GM23338 (cell line): ENCODE measurements around the gene BTNL9. TPM values are rescaled to one million over a fixed set of nuclear protein-coding genes. Genes with fewer than 3 reads are reported as not detected.

Experiments
- ATAC-seq: fragments of 200-7000 bp; cut with Tn5 transposase; 3 replicates; pipeline ENCODE4 v1.9.1; 2020
- DNase-seq: peaks from one replicate; pipeline ENCODE4 v3.0.0-alpha.2; 2015; ENCODE audit warnings: low spot score
- H2AFZ ChIP-seq: fragments of 200-600 bp; sonication (generic); 2 replicates; pipeline ENCODE4 v1.8.0; 2016; ENCODE audit warnings: antibody characterized with exemption, mild to moderate bottlenecking, moderate library complexity
- H3F3A ChIP-seq: fragments of 200-600 bp; sonication (generic); replicated peaks from 2 replicates; pipeline ENCODE4 v1.8.0; 2017; ENCODE audit warnings: antibody characterized with exemption, mixed run types, low read depth
- H3K27ac ChIP-seq: fragments of 200-600 bp; sonication (generic); 2 replicates; pipeline ENCODE4 v1.6.1; 2016; ENCODE audit warnings: low read depth
- H3K27me3 ChIP-seq: fragments of 200-600 bp; sonication (generic); 2 replicates; pipeline ENCODE4 v1.8.0; 2016; ENCODE audit warnings: mild to moderate bottlenecking, mixed run types, moderate library complexity; ENCODE audit not compliant: insufficient read depth
- H3K36me3 ChIP-seq: fragments of 200-600 bp; sonication (generic); 2 replicates; pipeline ENCODE4 v1.8.0; 2016; ENCODE audit warnings: mild to moderate bottlenecking; ENCODE audit not compliant: insufficient read depth
- H3K4me1 ChIP-seq: fragments of 200-600 bp; sonication (generic); 2 replicates; pipeline ENCODE4 v1.8.0; 2016; ENCODE audit warnings: mild to moderate bottlenecking, moderate library complexity; ENCODE audit not compliant: insufficient read depth
- H3K4me2 ChIP-seq: fragments of 200-600 bp; sonication (generic); 2 replicates; pipeline ENCODE4 v1.7.1; 2017; ENCODE audit warnings: mixed run types
- H3K4me3 ChIP-seq: fragments of 200-600 bp; sonication (generic); 2 replicates; pipeline ENCODE4 v1.6.1; 2016; ENCODE audit warnings: mixed run types
- H3K79me2 ChIP-seq: fragments of 200-600 bp; sonication (generic); replicated peaks from 2 replicates; pipeline ENCODE4 v1.8.0; 2017; ENCODE audit warnings: mild to moderate bottlenecking; ENCODE audit not compliant: insufficient read depth
- H3K9me2 ChIP-seq: fragments of 200-600 bp; sonication (generic); 2 replicates; pipeline ENCODE4 v1.8.0; 2017; ENCODE audit not compliant: insufficient read depth
- H4K20me1 ChIP-seq: fragments of 200-600 bp; sonication (generic); replicated peaks from 2 replicates; pipeline ENCODE4 v1.8.0; 2017; ENCODE audit warnings: mild to moderate bottlenecking; ENCODE audit not compliant: insufficient read depth
- H3K27ac Mint-ChIP-seq: 2 replicates; pipeline ENCODE4 v1.8.0; 2020; ENCODE audit warnings: inconsistent platforms, mild to moderate bottlenecking, moderate library complexity, mixed read lengths
- H3K27me3 Mint-ChIP-seq: 3 replicates; pipeline ENCODE4 v1.8.0; 2022; ENCODE audit warnings: low read depth, mild to moderate bottlenecking, moderate library complexity, mixed read lengths, inconsistent platforms; ENCODE audit not compliant: insufficient read depth, poor library complexity
- H3K36me3 Mint-ChIP-seq: 3 replicates; pipeline ENCODE4 v1.8.0; 2021; ENCODE audit warnings: low read depth, mild to moderate bottlenecking, inconsistent platforms, moderate library complexity, mixed read lengths
- H3K4me1 Mint-ChIP-seq: 3 replicates; pipeline ENCODE4 v1.8.0; 2020; ENCODE audit warnings: mild to moderate bottlenecking, inconsistent platforms, mixed read lengths
- H3K4me3 Mint-ChIP-seq: 3 replicates; pipeline ENCODE4 v1.8.0; 2021; ENCODE audit warnings: moderate library complexity, mild to moderate bottlenecking, inconsistent platforms, mixed read lengths
- H3K9me3 Mint-ChIP-seq: 3 replicates; pipeline ENCODE4 v1.8.0; 2020; ENCODE audit warnings: moderate library complexity, mild to moderate bottlenecking, inconsistent platforms, mixed read lengths
- CREB1 ChIP-seq: fragments of 250-450 bp; sonication (Bioruptor Pico); IDR thresholded peaks from 2 replicates; pipeline ENCODE4 v1.5.0; 2020; ENCODE audit warnings: low read depth, mild to moderate bottlenecking, moderate library complexity
- CTCF ChIP-seq, 2 experiments: fragments of 200-600 bp in 1 of 2; sonication (generic) in 1 of 2; conservative IDR thresholded peaks; 2 replicates each; pipeline versions ENCODE4 v1.5.1 to v1.6.1; 2016 to 2017; ENCODE audit warnings: antibody characterized with exemption in 2 of 2, low read depth in 2 of 2, mild to moderate bottlenecking in 2 of 2, moderate library complexity in 1 of 2
- EZH2 ChIP-seq: fragments of 200-600 bp; sonication (generic); IDR thresholded peaks from one replicate; pipeline ENCODE4 v1.8.0; 2017; ENCODE audit warnings: antibody characterized with exemption, mild to moderate bottlenecking, low read depth; ENCODE audit not compliant: unreplicated experiment
- EZH2phosphoT487 ChIP-seq: fragments of 200-600 bp; sonication (generic); IDR thresholded peaks from one replicate; pipeline ENCODE4 v1.8.1; 2018; ENCODE audit warnings: antibody characterized with exemption; ENCODE audit not compliant: unreplicated experiment
- JUNB ChIP-seq: IDR thresholded peaks from one replicate; pipeline ENCODE4 v1.6.1; 2016; ENCODE audit warnings: antibody characterized with exemption; ENCODE audit not compliant: unreplicated experiment
- POLR2AphosphoS5 ChIP-seq: IDR thresholded peaks from 2 replicates; pipeline ENCODE4 v1.6.1; 2016; ENCODE audit warnings: antibody characterized with exemption, low read depth
- REST ChIP-seq: IDR thresholded peaks from one replicate; pipeline ENCODE4 v1.6.1; 2018; ENCODE audit warnings: antibody characterized with exemption; ENCODE audit not compliant: unreplicated experiment
- ZNF331 ChIP-seq: fragments of 250-450 bp; sonication (Bioruptor Pico); IDR thresholded peaks from 2 replicates; pipeline ENCODE4 v1.5.0; 2020; ENCODE audit warnings: low read depth, mild to moderate bottlenecking, moderate library complexity
- ZNF462 ChIP-seq: fragments of 250-450 bp; sonication (Bioruptor Pico); IDR thresholded peaks from 2 replicates; pipeline ENCODE4 v1.5.0; 2020; ENCODE audit warnings: mild to moderate bottlenecking, moderate library complexity
- polyA plus RNA-seq: library from polyadenylated mRNA; unstranded; fragments of >200 nt; fragmentation: Nextera tagmentation; extraction: Ambion mirVana; gene quantifications from 2 replicates; pipeline ENCODE4 v1.2.1, GENCODE V29; 2016
- total RNA-seq: library from RNA; depleted of rRNA; stranded (reverse); fragments of >200 nt; shearing (Covaris generic); gene quantifications from 2 replicates; pipeline ENCODE4 v1.2.3, GENCODE V29; 2014

BTNL9 gene
- total and polyA plus RNA-seq, 2 experiments from 2014 or later: 0.21 to 3.4 TPM

- Histone ChIP-seq H3K79me2 (no peaks in the 10 kb centered on the region), H3K4me1 (peaks cover 26% of the 10 kb centered on the region), H3K9me2 (no peaks in the 10 kb centered on the region), H2AFZ (0 out of 2 replicates have a peak overlapping the region, but pooled peaks have one; percentile 59), H3F3A (no peaks in the 10 kb centered on the region), H3K27me3 (peaks cover 48% of the 10 kb centered on the region), H3K4me2 (peak overlapping the region; percentile 65; the same call in 1 of the 2 replicates), H3K27ac (no peak overlapping the region), H3K36me3 (no peaks in the 10 kb centered on the region), H4K20me1 (no peaks in the 10 kb centered on the region), H3K4me3 (0 out of 2 replicates have a peak overlapping the region, but pooled peaks have one; percentile 26)
- TF ChIP-seq JUNB (no peak), ZNF331 (no peak), POLR2AphosphoS5 (0 out of 2 replicates have a peak, but pooled peaks have one; percentile 20)
- ATAC-seq (peak; percentile 94), DNase-seq (peak; percentile 88)
- H3K27me3 Mint-ChIP-seq: peaks cover 31% of the 10 kb centered on the region
- H3K9me3 Mint-ChIP-seq: peaks cover 8% of the 10 kb centered on the region; the same call in 2 of the 3 replicates
- peaks cover 3% of the 10 kb centered on the region; the same call in 1 of the 3 replicates for H3K36me3 Mint-ChIP-seq
- H3K4me1 Mint-ChIP-seq: peaks cover 28% of the 10 kb centered on the region
- H3K27ac Mint-ChIP-seq: no peak overlapping the region
- no peak overlapping the region for H3K4me3 Mint-ChIP-seq
These were observed 69.5 kb downstream of the BTNL9 start for GRCh38 chr5:181109489-181110013.

- Histone ChIP-seq H3K9me2 (no peaks in the 10 kb centered on the region), H2AFZ (no peak overlapping the region), H3K79me2 (no peaks in the 10 kb centered on the region), H3K4me1 (peaks cover 33% of the 10 kb centered on the region), H3K27me3 (peaks cover 51% of the 10 kb centered on the region), H3K4me3 (no peak overlapping the region), H3K4me2 (no peak overlapping the region), H3F3A (0 out of 2 replicates have a peak, but pooled peaks cover 6% of the 10 kb centered on the region), H3K27ac (no peak overlapping the region), H3K36me3 (no peaks in the 10 kb centered on the region), H4K20me1 (no peaks in the 10 kb centered on the region)
- Mint-ChIP-seq H3K4me1 (peaks cover 27% of the 10 kb centered on the region), H3K4me3 (no peak overlapping the region; the same call in 2 of the 3 replicates), H3K36me3 (peaks cover 3% of the 10 kb centered on the region; the same call in 2 of the 3 replicates), H3K9me3 (peaks cover 9% of the 10 kb centered on the region; the same call in 2 of the 3 replicates), H3K27me3 (peaks cover 39% of the 10 kb centered on the region), H3K27ac (no peak overlapping the region)
- peak; percentile 11 for ATAC-seq
- peak; percentile 34 for DNase-seq
- TF ChIP-seq CTCF (conservative IDR thresholded peaks at IDR 0.05; ENCODE audit: low read depth in 2 of 2) (peak; percentile 34 to 46), JUNB (no peak), POLR2AphosphoS5 (no peak), ZNF462 (CRISPR knock-in tag) (no peak), ZNF331 (no peak), CREB1 (CRISPR knock-in tag) (no peak), EZH2 (no peak), EZH2phosphoT487 (no peak), REST (no peak)
These were observed 70.9 kb downstream of the BTNL9 start for GRCh38 chr5:181111010-181111409.
